Measurements from ENCODE around the gene DERL3.

DNA sequence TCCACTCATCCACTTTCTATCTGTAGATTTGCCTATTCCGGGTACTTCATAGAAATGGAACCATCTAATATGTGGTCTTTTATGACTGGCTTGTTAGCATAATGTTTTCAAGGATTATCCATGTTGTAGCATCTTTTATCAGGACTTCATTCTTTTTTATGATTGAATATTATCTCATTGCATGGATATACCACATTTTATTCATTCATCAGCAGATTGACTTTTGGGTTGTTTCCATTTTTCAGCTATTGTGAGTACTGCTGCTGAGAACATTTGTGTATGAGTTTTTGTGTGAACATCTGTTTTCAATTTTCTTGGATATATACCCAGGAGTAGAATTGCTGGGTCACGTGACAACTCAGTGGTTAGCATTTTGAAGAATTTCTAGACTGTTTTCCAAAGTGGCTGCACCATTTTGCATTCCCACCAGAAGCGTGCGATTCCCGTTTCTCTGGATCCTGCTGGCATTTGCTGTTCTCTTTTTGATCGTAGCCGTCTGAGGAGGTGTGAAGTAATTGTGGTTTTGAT, 8.9 kb downstream of the DERL3 start:
- TF ChIP-seq YY1 (IDR thresholded peaks at IDR 0.05; ENCODE audit: insufficient read depth, insufficient read length) (no peak), ZNF274 (IDR thresholded peaks at IDR 0.05; ENCODE audit: low read depth, low read length) (no peak)
